WTC11 (cell line): Measurements from ENCODE around the gene PLEKHH3.

Experiments
- EMX1 ChIP-seq: fragments of 250-450 bp; sonication (Bioruptor Pico); IDR thresholded peaks from 2 replicates; pipeline ENCODE4 v1.8.0; 2021; ENCODE audit warnings: mild to moderate bottlenecking
- ESRRA ChIP-seq: sonication (generic); formaldehyde crosslinking; IDR thresholded peaks from 2 replicates; pipeline ENCODE4 v1.8.1; 2022; ENCODE audit warnings: mild to moderate bottlenecking, missing genetic modification reagents, borderline replicate concordance
- OVOL2 ChIP-seq: fragments of 250-450 bp; sonication (Bioruptor Pico); IDR thresholded peaks from 2 replicates; pipeline ENCODE4 v1.9.0; 2021; ENCODE audit warnings: mild to moderate bottlenecking, borderline replicate concordance
- TF ChIP-seq, protein P1 (sequence below): sonication (generic); formaldehyde crosslinking; IDR thresholded peaks from 2 replicates; pipeline ENCODE4 v1.8.0; 2022; ENCODE audit warnings: mild to moderate bottlenecking, missing genetic modification reagents
- TF ChIP-seq, protein P2 (sequence below): sonication (generic); formaldehyde crosslinking; IDR thresholded peaks from 2 replicates; pipeline ENCODE4 v1.8.1; 2022; ENCODE audit warnings: low read depth, missing genetic modification reagents, borderline replicate concordance

DNA sequence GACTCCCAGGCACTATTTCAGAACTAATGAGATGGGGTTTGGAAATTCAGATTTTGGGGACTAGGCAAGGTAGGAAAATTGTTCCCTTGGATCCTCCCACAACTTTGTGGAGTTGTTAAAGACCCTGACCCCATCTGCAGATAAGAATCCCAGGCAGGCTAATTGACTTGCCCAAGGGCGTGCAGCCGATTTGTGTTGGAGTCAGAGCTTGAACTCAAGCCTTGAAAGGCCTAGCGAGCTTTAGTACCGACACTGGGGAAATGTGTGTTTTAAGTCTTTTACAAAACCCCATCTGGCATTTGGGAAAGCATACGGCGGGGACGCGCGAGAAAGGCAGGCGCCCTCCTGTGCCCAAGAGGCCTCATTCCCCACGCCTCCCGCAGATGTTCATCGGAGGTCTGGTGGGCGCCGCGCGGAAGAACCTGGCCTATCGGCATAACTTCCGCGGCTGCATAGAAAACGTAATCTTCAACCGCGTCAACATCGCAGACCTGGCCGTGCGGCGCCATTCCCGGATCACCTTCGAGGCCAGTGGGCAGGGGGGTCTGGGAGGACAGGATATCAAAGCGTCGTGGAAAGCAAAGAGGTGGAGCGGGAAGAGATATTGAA lies 9.8 kb upstream of the PLEKHH3 start:
- TF ChIP-seq EMX1 (CRISPR knock-in tag) (no peak), ESRRA (CRISPR knock-in tag) (no peak), OVOL2 (CRISPR knock-in tag) (no peak)
- TF ChIP-seq, protein P1, sequence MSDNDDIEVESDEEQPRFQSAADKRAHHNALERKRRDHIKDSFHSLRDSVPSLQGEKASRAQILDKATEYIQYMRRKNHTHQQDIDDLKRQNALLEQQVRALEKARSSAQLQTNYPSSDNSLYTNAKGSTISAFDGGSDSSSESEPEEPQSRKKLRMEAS (CRISPR knock-in tag): no peak
- TF ChIP-seq, protein P2, sequence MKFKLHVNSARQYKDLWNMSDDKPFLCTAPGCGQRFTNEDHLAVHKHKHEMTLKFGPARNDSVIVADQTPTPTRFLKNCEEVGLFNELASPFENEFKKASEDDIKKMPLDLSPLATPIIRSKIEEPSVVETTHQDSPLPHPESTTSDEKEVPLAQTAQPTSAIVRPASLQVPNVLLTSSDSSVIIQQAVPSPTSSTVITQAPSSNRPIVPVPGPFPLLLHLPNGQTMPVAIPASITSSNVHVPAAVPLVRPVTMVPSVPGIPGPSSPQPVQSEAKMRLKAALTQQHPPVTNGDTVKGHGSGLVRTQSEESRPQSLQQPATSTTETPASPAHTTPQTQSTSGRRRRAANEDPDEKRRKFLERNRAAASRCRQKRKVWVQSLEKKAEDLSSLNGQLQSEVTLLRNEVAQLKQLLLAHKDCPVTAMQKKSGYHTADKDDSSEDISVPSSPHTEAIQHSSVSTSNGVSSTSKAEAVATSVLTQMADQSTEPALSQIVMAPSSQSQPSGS (CRISPR knock-in tag): no peak
